GM18508 (cell line): ENCODE results near the gene DAO.
"Not testable (repeated sequence)": the region's sequence is repeated elsewhere in the genome, so short reads cannot be mapped to it uniquely, and the experiment has no call there.

Source experiments
- ATAC-seq: cut with Tn5 transposase; IDR thresholded peaks from one replicate; pipeline ENCODE4 v1.9.1; 2021; ENCODE audit warnings: moderate number of reproducible peaks; ENCODE audit not compliant: insufficient read depth, unreplicated experiment

Gene DAO

DNA sequence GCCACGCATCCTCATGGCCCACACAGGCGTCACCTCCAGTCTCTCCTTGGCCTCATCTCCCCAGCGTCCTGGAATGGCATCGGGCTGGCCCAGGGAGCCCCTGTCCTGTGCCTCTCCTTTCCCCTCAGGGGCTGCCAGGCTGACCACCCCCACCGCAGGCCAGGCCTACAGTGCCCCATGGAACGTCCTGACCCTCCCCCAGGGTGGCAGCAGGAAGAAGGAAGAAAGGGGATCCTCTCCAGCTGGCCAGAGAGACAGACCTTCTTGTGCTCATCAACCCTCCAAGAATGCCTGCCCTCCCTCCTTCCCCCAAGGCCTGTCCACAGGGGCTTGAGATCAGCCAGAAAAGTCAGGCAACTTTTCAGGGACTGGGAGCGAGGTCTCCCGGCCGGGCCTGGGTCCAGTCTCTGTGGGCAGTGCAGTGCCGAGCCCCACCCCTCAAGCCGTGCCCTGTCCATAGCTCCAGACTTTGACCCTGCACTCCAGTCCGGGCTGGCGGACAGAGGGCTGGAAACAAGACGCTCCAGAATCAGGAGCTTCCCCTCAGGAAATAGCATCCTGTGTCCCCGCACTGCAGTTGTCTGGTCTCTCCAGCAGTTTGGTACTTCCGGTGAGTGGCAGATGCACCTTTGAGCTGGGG, at the start of gene DAO:
Gene DAO (plus strand): TSS at position 478 of the 640 bp plus-strand sequence. CDS start 4,915 bp downstream, outside the sequence.
- ATAC-seq: no peak

DNA sequence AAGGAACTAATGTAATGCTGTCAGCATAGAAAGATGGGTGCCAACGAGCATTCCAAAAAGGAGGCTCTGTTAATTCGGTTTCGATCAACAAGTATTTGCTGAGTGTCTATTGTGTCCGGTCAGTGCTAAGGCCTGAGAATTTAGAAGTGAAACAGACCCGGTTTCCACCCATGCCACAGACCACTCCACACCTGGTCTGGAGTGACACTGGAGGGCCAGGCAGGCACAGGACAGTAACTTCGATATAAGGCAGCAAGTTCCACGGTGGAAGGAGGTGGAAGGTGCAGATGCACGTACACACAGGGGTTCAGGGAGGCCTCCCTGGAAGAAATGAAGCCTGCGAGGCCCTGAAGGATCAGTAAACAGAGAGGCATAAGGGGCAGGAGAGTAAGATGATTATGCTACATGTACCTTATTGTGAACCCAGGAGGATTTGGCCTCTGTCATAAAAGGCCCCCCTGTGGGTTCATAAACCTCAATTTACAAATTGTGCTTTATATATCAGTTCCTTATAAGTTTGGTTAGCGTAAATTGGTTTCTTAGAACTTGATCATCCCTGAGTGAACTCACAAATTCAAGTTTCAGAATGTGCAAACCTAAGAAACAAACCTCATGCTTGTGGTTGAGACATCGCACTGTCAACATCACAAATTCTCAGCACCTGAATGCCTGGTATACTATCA, 48.4 kb upstream of the DAO start:
- ATAC-seq: peak; percentile 49

DNA sequence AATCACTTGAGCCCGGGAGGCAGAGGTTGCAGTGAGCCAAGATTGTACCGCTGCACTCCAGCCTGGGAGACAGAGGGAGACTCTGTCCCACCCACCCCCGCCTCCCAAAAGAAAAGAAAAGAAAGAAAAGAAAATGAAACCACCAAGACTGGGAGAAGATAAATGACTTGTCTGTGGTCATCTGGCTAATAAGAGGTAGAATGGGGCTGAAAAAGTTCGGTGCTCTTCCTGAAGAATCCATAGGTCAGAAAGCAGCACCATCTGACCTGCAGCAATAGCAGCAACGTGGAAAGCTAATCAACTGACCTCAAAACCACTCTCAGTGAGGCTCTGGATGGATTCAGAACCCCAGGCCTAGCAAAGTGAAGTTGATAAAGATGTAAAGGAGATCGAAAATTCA, 47.7 kb upstream of the DAO start:
- ATAC-seq: no peak

DNA sequence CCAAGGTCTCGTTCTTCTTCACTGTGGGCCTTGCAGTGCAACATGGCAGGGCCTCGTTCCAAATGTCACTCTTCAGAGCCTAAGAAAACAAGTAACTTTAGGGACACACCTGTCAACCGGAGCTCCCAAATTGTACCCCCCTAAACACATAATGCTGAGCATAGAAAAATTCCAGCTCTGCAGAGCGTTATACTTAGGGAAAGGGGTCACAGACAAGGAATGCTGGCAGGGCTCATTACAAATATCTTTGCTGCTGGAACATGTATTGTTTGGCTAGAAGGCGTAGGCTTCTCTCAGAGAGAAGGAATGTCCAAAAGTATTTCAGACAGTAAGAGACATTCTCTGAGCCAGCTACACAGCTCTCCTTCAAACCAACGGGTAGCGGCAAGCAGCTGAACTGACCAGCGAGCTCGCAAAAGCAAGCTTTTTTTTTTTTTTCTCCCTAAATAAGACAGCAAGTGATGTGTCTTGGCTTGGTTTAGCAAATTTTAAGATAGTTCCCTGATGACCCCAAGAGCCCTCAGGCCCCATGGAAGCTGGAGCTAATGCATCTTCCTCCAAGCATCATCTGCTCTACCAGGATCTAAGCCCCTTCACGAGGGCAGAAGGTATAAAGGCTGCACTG, 47.0 kb upstream of the DAO start:
- no peak for ATAC-seq

DNA sequence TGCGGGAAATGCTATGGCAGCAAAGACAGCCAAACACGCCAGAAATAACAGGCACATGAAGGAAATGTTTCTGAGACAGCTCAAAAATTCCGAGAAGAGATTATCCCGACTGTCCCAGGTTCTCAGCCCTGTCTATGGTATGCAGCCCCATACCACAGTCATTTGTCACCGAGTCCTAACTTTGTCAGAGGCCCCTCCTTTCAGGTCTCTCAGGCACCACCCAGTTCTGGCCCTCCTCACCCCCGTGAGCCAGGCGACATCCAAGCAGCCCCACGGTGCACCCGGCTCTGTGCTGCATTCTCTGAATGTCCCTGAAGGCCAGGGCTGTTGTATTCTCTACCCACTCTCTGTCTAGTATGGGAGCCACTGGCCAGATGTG, 46.5 kb upstream of the DAO start:
- ATAC-seq: no peak

DNA sequence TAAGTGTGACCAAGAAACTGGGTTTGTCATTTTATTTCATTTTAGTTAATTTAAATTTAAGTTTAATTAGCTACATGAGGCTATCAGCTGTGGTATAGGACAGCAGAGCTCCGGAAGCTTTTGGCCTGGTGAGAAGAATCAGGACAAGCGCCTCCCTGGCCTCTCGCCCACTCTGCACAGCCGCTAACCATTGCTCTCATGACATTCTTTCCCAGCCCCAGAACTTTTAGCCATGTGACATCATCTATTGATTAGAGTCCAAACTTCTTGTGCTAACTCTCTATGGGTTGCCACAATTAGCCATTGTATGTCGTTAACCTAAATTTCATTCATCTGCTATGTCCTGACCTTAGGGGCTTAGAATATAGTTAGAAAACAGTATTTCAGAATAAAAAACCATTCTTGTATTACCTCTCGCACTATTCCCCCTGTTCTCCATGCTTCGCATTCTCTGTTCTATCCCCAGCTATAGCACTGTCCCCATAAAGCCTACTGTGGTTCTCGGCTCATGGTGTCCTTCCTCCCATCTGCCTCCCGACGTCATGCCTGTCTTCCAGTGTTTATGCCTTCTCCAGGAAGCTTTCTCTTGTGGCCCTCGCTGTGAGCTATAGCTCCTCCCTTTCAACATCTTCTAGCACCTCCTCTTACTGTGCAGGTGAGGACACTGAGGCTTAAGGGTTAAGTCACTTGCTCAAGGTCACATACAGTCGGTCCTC, 46.0 kb upstream of the DAO start:
- ATAC-seq: no peak

DNA sequence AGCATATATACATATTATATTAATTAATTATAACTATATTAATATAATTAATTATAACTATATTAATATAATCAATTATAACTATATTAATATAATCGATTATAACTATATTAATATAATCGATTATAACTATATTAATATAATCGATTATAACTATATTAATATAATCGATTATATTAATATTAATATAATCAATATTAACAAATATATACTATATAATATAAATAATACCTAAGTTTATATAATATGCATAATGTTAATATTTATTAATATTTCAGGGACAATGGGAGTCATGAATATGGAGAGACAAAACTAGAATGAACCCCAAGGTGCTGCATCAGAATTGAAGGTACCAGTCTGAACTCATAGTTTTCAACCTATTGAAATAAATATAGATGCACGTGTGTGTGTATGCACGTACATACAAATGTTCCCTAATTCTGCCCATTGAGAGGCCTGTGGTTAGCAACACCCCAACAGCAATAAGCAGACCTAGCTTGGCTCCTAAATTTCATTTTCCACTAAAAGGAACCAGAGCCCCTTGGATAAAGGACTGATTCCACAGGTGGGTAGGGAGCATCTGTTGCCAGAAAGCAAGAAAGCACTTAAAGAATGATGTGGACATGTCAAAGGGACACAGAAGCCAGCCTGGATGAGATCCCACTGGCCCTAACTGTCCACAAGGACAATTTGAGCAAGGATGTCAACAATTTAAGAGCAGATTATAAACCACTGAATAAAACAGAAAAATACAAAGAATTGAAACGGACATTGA, 43.8 kb upstream of the DAO start:
- no peak for ATAC-seq

DNA sequence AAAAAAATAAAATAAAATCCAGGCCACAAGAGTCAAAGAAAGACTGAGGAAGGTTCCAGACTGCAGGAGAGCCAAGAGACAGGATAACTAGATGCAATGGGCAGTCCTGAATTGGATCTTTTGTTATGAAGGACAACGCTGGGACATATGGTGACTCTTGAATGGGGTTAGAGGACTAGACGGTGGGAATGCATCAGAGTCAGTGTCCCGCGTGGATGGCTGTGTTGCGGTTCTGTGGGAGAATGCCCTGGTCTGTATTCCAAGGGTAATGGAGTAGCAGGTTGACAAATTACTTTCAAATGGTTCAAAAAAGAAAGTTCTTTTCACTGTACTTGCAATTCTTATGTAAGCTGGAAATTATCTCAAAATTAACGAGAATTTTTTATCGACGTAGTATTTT, 42.7 kb upstream of the DAO start:
- ATAC-seq: no peak

DNA sequence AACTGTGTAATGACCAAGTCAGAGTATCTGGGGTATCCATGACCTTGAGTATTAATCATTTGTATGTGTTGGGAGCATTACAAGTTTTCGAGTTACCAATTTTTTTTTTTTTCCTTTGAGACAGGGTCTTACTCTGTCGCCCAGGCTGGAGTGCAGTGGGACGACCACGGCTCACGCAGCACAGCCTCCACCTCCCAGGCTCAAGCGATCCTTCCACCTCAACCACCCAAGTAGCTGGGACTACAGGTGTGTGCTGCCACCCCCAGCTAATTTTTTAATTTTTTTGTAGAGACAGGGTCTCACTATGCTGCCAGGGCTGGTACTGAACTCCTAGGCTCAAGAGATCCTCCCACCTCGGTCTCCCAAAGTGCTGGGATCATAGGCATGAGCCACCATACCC, 42.2 kb upstream of the DAO start:
- ATAC-seq: no peak

DNA sequence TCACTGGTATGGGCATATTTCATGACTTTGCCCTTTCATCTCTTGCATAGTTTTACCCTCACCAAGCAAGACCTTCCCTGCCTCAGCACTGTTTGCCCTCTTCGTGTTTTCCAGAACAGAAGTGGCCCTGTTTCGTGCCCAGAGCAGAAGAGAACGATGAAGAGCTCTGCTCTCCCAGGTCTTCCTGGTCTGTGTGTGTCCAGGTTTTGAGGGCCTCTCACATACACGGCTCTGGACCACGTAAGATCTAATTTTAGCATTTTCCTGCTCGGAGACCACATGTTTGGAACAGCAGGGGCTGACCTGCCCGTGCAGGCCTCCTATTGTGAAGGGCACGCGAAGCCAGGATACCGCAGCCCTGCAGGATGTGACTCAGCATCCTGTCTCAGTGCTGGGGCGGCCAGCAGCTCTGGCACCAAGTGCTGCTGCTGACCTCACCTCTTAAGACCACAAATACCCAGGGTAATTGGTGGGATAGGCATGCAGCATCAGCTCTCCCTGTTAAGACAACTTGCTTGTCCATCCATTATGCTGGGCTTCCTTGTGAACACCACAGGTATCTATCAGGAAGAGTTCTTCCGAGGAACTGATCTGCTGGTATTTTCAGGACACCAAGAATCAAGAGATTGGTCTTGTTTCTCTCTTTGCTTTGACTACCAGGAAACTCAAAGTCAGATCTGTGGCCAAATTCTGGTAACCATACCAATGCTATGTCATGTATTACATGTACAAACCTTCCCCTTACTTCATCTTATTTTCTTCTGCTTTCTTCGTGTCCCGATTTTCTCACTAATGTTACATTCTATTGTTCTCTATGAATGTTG, 41.5 kb upstream of the DAO start:
- ATAC-seq: peak; percentile 96

DNA sequence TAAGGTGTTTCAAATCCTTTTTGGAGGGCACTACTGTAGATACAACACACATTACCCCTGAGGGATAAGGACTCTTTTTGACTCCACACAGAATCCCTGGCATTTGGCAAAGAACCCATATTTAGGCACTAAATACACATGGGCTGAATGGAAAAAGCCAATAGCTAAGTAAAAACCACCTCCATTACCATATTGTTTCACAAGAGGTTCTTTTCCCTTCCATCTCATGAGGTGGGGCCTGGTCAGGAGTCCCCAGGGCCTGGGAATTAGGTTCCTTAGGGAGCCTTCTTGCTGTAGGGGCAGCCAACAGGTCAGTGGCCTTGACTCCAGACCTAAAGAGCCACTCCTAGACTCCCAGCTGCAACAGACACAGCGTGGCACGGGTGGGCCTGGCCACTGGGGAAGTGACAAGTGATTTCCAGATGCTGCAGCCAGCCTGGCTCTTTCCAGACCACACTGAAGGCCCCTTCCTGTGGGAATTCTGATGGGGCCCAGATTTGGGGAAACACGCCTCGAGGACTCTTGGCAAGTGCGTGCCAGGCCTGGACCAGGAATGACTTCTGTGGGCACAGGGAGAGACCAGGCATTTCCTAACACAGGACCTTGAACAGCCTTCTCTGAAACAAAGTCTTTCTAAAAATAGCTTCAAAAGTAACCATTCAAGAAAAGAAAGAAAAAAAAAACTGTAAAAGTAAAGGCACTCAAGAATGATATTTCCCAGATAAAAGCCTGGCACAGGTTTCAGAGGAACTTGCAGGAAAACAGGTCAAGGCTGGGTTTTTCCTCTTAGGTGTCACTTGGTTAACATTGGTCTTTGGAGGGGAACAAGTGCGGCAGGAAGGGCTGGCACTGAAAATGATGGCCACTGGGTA, 40.6 kb upstream of the DAO start:
- no peak for ATAC-seq

DNA sequence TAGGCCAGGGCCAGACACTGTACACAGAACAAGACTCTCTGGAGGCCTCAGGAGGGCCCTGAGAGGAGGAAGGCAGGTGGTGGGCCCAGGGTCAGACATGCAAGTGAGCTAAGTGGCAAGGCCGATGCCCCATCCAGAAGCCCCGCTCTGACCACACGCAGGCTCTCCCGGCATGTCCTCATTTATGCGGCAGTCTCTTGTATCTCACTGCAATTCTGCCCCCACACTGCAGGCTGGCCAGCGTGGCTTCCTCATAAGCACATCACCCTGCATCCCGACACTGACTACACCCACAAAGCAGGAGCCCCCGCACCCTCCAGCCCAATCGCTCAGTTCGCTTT, 40.0 kb upstream of the DAO start:
- no peak for ATAC-seq

DNA sequence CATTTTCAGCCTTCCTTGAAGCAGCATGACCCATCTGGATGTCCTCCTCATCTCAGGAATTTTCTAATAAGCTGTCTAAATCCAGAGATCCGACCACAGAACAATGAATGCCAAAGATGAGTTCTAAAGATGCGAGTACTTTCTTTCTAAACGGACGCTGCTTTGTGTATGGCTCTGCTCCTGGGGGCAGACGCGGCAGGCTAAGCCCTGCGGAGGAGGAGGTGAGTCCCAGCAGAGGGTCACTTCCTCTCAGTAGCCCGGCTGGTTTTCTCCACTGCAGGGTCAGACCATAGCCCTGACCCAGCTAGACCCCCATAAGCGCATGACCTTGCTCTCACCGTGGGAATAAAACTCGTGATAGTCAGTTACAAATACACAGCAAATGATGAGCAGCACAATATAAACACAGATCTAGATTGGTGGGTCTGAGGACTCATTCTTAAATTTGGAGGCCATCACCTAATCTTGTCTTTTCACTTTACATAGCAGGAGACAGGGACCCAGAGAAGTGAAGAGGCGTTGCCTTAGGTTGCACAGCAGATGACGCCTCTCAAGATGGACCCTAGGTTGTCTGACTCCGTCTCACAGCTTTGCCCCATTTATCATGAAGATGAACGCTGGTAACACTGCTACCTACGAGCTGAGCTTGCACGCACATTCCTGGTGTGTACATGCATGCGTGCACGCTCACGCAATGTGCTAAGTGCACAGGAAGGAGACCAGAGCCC, 39.1 kb upstream of the DAO start:
- no peak for ATAC-seq

DNA sequence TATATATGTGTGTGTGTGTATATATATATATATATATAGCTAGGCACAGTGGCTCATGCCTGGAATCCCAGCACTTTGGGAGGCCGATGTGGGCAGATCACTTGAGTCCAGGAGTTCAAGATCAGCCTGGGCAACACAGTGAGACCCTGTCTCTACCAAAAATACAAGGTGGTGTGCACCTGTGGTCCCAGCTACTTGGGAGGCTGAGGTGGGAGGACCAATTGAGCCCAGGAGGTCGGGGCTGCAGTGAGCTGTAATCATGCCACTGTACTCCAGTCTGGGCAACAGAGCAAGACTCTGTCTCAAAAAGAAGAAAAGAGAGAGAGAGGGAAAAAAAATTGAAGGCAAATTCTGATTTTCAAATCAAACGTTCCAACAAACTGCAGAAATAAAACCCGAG, 38.1 kb upstream of the DAO start:
- ATAC-seq: not testable (repeated sequence)

DNA sequence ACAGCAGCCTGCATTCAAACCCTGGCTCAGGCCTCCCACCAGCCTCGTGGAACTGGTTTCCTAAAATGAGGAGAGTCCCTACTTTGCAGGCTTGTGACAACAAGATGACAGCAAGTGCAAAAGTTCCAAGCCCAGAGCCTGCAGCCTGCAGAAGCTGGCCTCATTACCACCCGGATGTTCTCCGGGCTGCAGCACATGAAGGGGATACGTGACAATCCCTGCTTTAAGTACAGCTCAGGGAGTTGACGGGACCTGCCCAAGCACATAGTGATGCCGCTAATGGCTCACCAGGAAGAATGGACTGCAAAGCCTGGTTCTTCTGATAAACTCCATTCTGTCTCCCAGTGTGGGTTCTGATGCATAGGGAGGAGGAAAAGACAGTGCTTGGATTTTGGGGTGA, 37.5 kb upstream of the DAO start:
- ATAC-seq: no peak

DNA sequence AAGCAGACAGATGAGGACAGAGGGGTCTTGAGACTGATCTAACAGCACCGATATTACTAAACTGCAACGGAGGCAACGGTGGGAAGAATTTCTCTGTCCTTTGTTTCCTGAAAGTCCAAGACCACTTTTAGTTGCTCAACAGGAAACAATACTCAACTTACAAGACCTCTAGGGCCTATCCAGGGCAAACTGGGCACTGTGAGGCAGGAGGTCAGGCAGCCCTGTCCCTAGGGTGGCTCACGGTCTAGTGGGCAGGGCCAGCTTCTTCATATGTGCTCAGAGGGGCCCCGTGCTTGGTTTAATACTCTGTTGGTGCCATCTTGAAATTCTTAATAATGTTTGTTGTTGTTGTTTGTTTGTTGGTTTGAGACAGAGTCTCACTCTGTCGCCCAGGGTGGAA, 36.7 kb upstream of the DAO start:
- ATAC-seq: no peak

DNA sequence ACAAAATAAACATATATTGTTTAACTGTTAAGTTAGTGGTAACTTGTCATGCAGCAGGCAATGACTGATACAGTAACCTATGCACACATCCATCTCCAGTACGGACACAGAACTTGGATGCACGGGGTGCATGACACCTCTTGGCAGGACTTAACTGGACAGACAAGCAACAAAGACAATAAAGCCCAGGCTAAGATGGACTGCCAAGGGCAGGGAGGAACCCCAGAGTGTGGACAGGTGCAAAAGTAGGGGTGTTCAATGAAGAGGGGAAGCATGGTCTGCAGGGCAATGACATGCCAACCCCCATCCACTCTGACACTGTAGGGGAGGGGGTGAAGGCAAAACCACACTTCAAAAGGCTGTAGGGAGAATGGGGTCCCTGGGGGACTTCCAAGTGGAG, 34.2 kb upstream of the DAO start:
- no peak for ATAC-seq

DNA sequence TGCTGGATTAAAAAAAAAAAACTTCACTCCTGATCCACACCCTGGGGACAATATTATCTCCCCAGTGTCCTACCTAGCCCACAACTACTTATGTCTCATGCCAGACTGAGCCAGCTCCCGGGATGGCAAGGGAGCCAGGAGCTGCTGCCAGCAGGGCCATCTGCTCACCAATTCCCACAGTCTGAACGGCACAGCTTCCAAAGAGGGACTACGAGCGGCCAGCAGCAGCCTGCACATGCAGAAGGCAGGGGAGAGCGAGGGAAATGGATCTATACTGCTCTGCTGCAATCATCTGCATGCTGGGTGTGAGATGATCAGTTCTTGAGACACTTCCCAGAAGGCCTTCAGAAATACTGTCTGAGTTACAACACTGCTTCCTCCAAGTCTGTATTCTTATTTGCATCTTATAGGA, 33.6 kb upstream of the DAO start:
- no peak for ATAC-seq
